Brain microvascular endothelial cell (primary cell): ENCODE results near the gene TFAM.
A peak's percentile ranks its signal among the peaks of the same experiment; 100 is the strongest.
"Not testable (repeated sequence)": the region's sequence is repeated elsewhere in the genome, so short reads cannot be mapped to it uniquely, and the experiment has no call there.

Experiments
- DNase-seq: peaks from one replicate; pipeline ENCODE4 v3.0.0-alpha.2; 2020
- H3K27ac ChIP-seq: fragments of 250-450 bp; sonication (Bioruptor Pico); 2 replicates; pipeline ENCODE4 v1.5.1; 2020; ENCODE audit warnings: mild to moderate bottlenecking, moderate library complexity
- H3K27me3 ChIP-seq: fragments of 250-450 bp; sonication (Bioruptor Pico); replicated peaks from 2 replicates; pipeline ENCODE4 v1.5.1; 2020; ENCODE audit warnings: mild to moderate bottlenecking
- H3K36me3 ChIP-seq: fragments of 250-450 bp; sonication (Bioruptor Pico); replicated peaks from 2 replicates; pipeline ENCODE4 v1.5.1; 2020; ENCODE audit warnings: mild to moderate bottlenecking
- H3K4me3 ChIP-seq: 2 replicates; pipeline ENCODE4 v1.5.1; 2011; ENCODE audit warnings: low read depth, mild to moderate bottlenecking, control low read depth, low read length, moderate library complexity
- in situ Hi-C: cut with HindIII; loops from 2 replicates; pipeline ENCODE4 v1.10.0; 2017; ENCODE audit warnings: low sequenced_read_pairs, low pct_ligation_motif_present
- TF ChIP-seq, protein P1 (sequence below): IDR thresholded peaks from 2 replicates; pipeline ENCODE4 v1.5.1; 2011; ENCODE audit warnings: low read depth, mild to moderate bottlenecking, moderate library complexity, low read length, control low read depth, inconsistent platforms; ENCODE audit errors: missing control alignments

TFAM gene

DNA sequence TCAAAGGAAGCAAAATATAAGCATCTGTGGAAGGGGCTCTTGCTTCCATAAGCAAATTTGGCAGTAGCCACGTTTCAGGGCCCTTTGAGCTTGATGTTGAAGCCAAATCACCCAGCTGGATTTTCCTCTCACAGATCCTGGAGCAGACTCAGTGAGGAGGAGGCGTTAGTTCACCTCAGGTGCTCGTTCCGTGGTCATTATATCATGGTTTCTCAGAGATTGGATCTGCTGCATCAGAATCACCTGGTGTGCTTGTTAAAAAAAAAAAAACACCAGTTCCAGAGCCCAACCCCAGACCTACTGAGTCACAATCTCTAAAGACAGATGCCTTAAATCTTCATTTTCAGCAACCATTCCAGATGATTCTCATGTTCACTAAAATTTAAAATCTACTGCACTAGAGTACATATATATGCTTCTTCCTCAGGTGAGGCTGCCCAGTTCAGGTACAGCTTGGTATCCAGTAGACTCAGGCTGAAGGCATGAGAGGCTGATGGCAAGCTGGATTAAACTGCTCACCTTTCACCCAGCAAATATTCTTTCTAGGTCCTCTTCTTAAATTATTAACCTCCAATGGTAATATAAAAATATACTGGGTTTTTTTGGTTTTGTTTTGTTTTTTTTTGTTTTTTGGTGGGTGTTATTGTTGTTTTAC, 24.9 kb downstream of the TFAM start:
- H3K27ac ChIP-seq, result no peak overlapping the region
- TF ChIP-seq, protein P1, sequence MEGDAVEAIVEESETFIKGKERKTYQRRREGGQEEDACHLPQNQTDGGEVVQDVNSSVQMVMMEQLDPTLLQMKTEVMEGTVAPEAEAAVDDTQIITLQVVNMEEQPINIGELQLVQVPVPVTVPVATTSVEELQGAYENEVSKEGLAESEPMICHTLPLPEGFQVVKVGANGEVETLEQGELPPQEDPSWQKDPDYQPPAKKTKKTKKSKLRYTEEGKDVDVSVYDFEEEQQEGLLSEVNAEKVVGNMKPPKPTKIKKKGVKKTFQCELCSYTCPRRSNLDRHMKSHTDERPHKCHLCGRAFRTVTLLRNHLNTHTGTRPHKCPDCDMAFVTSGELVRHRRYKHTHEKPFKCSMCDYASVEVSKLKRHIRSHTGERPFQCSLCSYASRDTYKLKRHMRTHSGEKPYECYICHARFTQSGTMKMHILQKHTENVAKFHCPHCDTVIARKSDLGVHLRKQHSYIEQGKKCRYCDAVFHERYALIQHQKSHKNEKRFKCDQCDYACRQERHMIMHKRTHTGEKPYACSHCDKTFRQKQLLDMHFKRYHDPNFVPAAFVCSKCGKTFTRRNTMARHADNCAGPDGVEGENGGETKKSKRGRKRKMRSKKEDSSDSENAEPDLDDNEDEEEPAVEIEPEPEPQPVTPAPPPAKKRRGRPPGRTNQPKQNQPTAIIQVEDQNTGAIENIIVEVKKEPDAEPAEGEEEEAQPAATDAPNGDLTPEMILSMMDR, result no peak
- no peaks in the 10 kb centered on the region for H3K27me3 ChIP-seq
- no peak for DNase-seq
- no peak overlapping the region for H3K4me3 ChIP-seq
- no peaks in the 10 kb centered on the region for H3K36me3 ChIP-seq
- in situ Hi-C loops, result no loop called here

DNA sequence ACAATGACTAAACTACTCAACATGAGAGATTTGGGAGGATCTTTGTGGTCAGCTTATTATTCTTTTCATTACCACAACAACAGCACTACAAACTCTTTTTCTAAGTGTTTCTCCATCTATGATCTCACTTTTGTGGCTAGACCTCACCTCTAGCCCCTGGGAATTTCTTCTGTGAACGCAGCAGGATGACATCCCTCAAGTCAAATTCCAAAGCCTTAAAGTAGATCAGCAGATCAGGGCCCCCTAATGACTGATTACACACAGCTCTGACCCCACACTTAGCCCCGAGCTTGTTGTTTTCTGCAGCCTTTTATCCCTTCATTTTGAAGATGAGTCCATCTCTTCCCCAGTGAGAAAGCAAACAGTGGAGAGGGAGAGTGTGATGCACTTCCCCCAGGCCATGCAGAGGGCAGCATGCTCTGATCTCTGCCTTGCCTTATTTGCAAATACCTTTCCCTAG, 27.3 kb downstream of the TFAM start:
- Histone ChIP-seq H3K27ac (peak overlapping the region; percentile 62), H3K36me3 (no peaks in the 10 kb centered on the region), H3K27me3 (no peaks in the 10 kb centered on the region), H3K4me3 (no peak overlapping the region)
- DNase-seq, result peak; percentile 92
- TF ChIP-seq, protein P1, result peak; percentile 30
- in situ Hi-C loops, result no loop called here

DNA sequence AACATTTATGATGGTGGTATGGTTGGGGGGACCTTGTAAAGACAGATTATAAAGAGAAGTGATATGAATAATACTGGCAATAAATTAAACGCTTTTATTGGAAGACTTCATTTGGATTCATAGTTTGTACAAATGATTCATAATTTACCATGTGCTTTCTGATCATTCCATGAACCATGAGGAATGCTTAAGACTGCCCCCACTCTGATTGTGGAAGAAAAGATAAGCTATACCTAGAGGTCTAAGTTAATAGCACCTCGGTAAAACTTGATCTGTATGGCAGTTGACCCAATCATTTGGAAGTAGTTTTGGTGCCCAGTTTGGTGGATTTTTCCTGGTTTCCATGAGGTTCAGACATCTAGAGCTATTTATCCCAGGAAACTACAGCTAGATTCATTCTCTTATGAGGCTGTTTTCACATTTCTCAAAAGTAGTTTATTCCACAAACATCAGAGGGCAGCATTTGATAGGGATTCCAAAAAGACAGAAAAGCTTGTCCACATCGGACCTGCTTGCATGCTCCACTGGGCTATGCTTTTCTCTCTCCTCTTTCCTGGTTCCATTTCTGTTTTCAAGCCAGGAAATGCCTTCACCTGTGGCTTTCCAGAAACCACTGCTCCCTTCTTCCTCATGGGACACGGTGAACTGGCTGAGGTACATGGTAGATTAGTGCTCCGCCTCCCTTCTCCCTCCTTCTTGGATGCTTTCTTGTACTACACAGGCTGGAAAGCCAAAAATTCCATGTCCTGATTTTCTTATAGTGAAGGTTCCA, 29.2 kb downstream of the TFAM start:
- Histone ChIP-seq H3K27me3 (no peaks in the 10 kb centered on the region), H3K27ac (peak overlapping the region; percentile 15), H3K36me3 (no peaks in the 10 kb centered on the region), H3K4me3 (no peak overlapping the region)
- TF ChIP-seq, protein P1, result peak; percentile 51
- peak; percentile 71 for DNase-seq
- in situ Hi-C loops, result no loop called here

DNA sequence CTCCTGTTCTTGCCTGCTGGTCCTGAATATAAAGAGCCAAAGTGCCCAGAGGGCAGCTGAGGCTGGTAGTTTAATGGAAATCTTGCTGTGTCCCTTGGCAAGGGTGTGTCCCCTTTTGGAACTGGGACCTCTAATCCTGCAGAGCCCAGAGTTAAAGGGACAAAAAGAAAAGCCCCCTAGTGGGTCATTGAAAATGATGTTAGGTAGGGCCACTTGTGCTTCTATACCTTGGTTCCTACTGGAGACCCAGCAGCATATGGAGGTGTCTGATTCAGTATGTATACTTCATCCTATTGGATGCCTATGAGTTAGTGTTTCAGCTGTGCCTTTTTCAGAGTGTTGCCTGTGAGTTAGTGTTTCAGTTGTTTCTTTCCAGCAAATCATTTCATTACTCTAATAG, 30.5 kb downstream of the TFAM start:
- TF ChIP-seq, protein P1, result peak; percentile 4
- no peak for DNase-seq
- Histone ChIP-seq H3K27me3 (no peaks in the 10 kb centered on the region), H3K36me3 (no peaks in the 10 kb centered on the region), H3K27ac (no peak overlapping the region), H3K4me3 (no peak overlapping the region)
- in situ Hi-C loops, result no loop called here

DNA sequence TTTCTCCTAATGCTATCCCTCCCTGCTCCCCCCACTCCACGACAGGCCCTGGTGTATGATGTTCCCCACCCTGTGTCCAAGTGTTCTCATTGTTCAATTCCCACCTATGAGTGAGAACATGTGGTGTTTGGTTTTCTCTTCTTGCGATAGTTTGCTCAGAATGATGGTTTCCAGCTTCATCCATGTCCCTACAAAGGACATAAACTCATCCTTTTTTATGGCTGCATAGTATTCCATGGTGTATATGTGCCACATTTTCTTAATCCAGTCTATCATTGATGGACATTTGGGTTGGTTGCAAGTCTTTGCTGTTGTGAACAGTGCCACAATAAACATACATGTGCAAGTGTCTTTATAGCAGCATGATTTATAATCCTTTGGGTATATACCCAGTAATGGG, 32.7 kb downstream of the TFAM start:
- H3K27ac ChIP-seq, H3K36me3 ChIP-seq, H3K27me3 ChIP-seq, DNase-seq, in situ Hi-C loops, H3K4me3 ChIP-seq: not testable (repeated sequence)

DNA sequence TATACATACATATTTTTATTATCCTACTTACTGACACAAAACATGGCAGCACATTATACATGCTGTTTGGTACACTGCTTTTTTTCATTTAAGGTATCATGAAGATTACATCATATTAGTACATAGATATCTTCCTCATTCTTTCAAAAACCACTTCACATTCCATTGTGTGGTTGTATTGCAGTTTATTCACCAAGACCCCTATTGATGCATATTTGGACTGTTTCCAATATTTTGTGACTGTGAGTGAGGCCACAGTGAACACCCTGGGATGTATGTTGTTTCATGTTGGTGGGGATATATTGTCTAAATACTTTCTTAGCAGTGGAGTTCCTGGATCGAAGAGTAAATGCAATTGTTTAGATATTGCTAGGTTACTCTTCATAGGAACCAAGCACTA, 39.0 kb downstream of the TFAM start:
- TF ChIP-seq, protein P1, result no peak
- H3K4me3 ChIP-seq, result no peak overlapping the region
- peak; percentile 49 for DNase-seq
- H3K27ac ChIP-seq, result no peak overlapping the region
- H3K36me3 ChIP-seq, result no peaks in the 10 kb centered on the region
- no peaks in the 10 kb centered on the region for H3K27me3 ChIP-seq
- in situ Hi-C loops, result no loop called here

DNA sequence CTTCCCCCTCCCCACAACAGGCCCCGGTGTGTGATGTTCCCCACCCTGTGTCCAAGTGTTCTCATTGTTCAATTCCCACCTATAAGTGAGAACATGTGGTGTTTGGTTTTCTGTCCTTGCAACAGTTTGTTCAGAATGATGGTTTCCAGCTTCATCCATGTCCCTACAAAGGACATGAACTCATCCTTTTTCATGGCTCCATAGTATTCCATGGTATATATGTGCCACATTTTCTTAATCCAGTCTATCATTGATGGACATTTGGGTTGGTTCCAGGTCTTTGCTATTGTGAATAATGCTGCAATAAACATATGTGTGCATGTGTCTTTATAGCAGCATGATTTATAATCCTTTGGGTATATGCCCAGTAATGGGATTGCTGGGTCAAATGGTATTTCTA, 43.2 kb downstream of the TFAM start:
- H3K36me3 ChIP-seq, DNase-seq, H3K27me3 ChIP-seq, H3K27ac ChIP-seq, in situ Hi-C loops, H3K4me3 ChIP-seq: not testable (repeated sequence)
